Endothelial cell (in vitro differentiated cells): ENCODE results near the gene MBTD1. TPM values are rescaled to one million over a fixed set of nuclear protein-coding genes. Genes with fewer than 3 reads are reported as not detected.
"Not testable (repeated sequence)": the region's sequence is repeated elsewhere in the genome, so short reads cannot be mapped to it uniquely, and the experiment has no call there.

Experiments
- DNase-seq: peaks from one replicate; pipeline ENCODE4 v3.0.0; 2021; ENCODE audit warnings: low spot score
- H3K27ac Mint-ChIP-seq: one replicate; pipeline ENCODE4 v1.8.0; 2021; ENCODE audit warnings: mixed read lengths, inconsistent platforms; ENCODE audit not compliant: unreplicated experiment
- H3K27me3 Mint-ChIP-seq: one replicate; pipeline ENCODE4 v1.8.0; 2021; ENCODE audit warnings: mild to moderate bottlenecking, moderate library complexity, mixed read lengths, inconsistent platforms; ENCODE audit not compliant: unreplicated experiment
- H3K36me3 Mint-ChIP-seq: one replicate; pipeline ENCODE4 v1.8.0; 2021; ENCODE audit warnings: mild to moderate bottlenecking, low read depth, mixed read lengths, inconsistent platforms; ENCODE audit not compliant: unreplicated experiment
- H3K4me1 Mint-ChIP-seq: one replicate; pipeline ENCODE4 v1.8.0; 2021; ENCODE audit warnings: mild to moderate bottlenecking, mixed read lengths, inconsistent platforms; ENCODE audit not compliant: unreplicated experiment
- H3K4me3 Mint-ChIP-seq: one replicate; pipeline ENCODE4 v1.8.0; 2021; ENCODE audit warnings: mild to moderate bottlenecking, mixed read lengths, inconsistent platforms; ENCODE audit not compliant: unreplicated experiment
- H3K9me3 Mint-ChIP-seq: one replicate; pipeline ENCODE4 v1.8.0; 2021; ENCODE audit warnings: mixed read lengths, inconsistent platforms; ENCODE audit not compliant: unreplicated experiment
- CTCF ChIP-seq: fragments of 200-600 bp; sonication (generic); IDR thresholded peaks from one replicate; pipeline ENCODE4 v1.5.0; 2021; ENCODE audit warnings: antibody characterized with exemption; ENCODE audit not compliant: unreplicated experiment
- total RNA-seq: library from RNA; stranded (reverse); fragmentation: NEBNext Ultra II Directional; extraction: Animal tissue kit (Norgen Biotek cat#: 25700); gene quantifications from one replicate; pipeline ENCODE4 v1.2.1, GENCODE V29; 2021; ENCODE audit not compliant: unreplicated experiment

The MBTD1 gene
- total RNA-seq, 1 donor from 2014 or later = 24.4 TPM

- Mint-ChIP-seq H3K27me3 (no peaks in the 10 kb centered on the region), H3K9me3 (no peaks in the 10 kb centered on the region), H3K27ac (no peak overlapping the region), H3K36me3 (peaks cover 28% of the 10 kb centered on the region), H3K4me1 (no peaks in the 10 kb centered on the region), H3K4me3 (no peak overlapping the region)
- no peak for TF ChIP-seq CTCF
- no peak for DNase-seq
Measured at GRCh38 chr17:51270636-51271035, 10.8 kb upstream of the MBTD1 start.

DNA sequence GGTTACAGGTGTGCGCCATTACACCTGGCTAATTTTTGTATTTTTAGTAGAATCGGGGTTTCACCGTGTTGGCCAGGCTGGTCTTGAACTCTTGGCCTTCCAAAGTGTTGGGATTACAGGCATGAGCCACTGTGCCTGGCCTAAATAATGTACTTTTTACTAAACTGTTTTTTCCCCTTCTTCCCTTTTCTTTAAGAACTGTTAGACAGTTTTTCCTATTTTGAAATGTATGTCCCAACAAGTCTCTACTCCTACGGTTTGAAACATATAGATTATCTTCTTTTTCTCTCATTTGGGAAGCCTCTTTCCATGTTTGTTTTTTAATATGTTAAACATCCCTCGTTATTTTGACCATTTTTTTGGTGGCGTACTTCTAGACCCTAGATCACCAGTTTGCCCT lies 10.1 kb upstream of the MBTD1 start:
- H3K36me3 Mint-ChIP-seq = peaks cover 28% of the 10 kb centered on the region
- no peak overlapping the region for H3K27ac Mint-ChIP-seq
- TF ChIP-seq CTCF = no peak
- no peak overlapping the region for H3K4me3 Mint-ChIP-seq
- H3K9me3 Mint-ChIP-seq = no peaks in the 10 kb centered on the region
- H3K27me3 Mint-ChIP-seq = no peaks in the 10 kb centered on the region
- no peak for DNase-seq
- H3K4me1 Mint-ChIP-seq = no peaks in the 10 kb centered on the region

- not testable (repeated sequence) for H3K27ac Mint-ChIP-seq, H3K27me3 Mint-ChIP-seq, DNase-seq, H3K4me3 Mint-ChIP-seq, H3K9me3 Mint-ChIP-seq
- Mint-ChIP-seq H3K36me3 (peaks cover 24% of the 10 kb centered on the region), H3K4me1 (peaks cover 11% of the 10 kb centered on the region)
Measured at GRCh38 chr17:51264466-51264865, 4.6 kb upstream of the MBTD1 start.

- Mint-ChIP-seq H3K27ac (no peak overlapping the region), H3K9me3 (no peaks in the 10 kb centered on the region), H3K27me3 (peaks cover 13% of the 10 kb centered on the region), H3K36me3 (peaks cover 19% of the 10 kb centered on the region), H3K4me3 (peak overlapping the region; percentile 0), H3K4me1 (peaks cover 22% of the 10 kb centered on the region)
- no peak for DNase-seq
- no peak for TF ChIP-seq CTCF
Measured at GRCh38 chr17:51263006-51263405, 3.2 kb upstream of the MBTD1 start.

GRCh38 chr17:51261024-51261963 lies 1.4 kb upstream of the MBTD1 start:
- peak overlapping the region; percentile 33 for H3K27ac Mint-ChIP-seq
- H3K4me1 Mint-ChIP-seq = peaks cover 26% of the 10 kb centered on the region
- H3K9me3 Mint-ChIP-seq = no peaks in the 10 kb centered on the region
- peak overlapping the region; percentile 94 for H3K4me3 Mint-ChIP-seq
- peaks cover 13% of the 10 kb centered on the region for H3K27me3 Mint-ChIP-seq
- peak; percentile 64 for DNase-seq
- H3K36me3 Mint-ChIP-seq = peaks cover 13% of the 10 kb centered on the region
- no peak for TF ChIP-seq CTCF
